ENCODE measurements around the gene MYL10.
A peak's percentile ranks its signal among the peaks of the same experiment; 100 is the strongest.
"Not testable (repeated sequence)": the region's sequence is repeated elsewhere in the genome, so short reads cannot be mapped to it uniquely, and the experiment has no call there.

MYL10 gene

DNA sequence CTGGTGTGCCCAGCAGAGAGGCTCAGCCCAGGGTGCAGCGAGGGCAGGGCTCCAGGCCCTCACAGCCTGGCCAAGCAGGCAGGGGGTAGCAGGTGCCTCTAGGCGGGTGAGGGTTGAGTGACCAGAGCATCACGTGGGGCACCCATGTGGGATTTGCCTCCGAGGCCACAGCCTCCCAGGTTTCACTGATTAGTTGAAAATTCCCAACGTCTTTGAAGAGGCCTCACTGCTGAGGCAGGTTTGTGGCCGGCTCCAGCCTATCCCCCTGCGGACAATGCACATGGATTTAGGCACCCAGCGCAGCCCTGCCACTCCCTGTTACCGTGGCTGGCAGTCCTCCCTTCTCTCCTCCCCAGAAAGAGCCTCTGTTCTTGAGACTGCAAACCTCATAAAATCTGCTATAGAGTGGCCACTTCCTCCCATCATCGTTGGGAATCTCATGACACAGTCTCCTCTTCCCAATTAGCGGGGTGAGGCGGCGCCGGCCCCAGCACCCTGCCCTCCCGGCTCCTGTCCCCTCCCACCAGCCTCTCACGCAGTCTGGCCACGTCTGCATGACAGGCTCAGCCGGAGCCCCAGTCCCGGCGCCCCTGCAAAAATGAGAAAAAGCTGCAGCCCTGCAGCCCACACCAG is 10.8 kb downstream of the MYL10 start:
- DNase-seq (ENCODE audit: low read depth): no peak

DNA sequence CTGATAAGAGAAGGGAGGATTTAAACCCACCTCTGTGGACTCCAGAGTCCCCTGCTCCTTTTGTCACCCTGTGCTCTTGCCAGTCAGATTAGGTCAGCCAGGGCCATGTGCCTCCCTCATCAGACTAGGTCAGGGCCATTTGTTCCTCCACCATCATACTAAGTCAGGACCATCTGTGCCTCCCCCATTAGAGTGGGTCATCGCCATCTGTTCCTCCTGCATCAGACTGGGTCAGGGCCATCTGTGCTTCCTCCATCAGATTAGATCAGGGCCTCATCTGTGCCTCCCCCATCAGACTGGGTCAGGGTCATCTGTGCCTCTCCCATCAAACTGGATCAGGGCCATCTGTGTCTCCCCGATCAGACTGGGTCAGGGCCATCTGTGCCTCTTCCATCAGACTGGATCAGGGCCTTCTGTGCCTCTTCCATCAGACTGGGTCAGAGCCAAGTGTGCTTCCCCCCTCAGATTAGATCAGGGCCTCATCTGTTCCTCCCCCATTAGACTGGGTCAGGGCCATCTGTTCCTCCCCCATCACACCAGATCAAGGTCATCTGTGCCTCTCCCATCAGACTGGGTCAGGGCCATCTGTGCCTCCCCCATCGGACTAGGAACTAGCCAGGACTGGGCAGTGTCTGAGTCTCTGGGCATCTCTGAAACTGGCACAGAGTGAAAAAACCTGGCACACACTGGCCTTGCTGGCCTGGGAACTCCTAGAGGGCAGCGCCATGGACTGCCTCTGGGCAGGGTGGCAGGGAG is 11.5 kb downstream of the MYL10 start:
- no peak for DNase-seq (ENCODE audit: low read depth)

DNA sequence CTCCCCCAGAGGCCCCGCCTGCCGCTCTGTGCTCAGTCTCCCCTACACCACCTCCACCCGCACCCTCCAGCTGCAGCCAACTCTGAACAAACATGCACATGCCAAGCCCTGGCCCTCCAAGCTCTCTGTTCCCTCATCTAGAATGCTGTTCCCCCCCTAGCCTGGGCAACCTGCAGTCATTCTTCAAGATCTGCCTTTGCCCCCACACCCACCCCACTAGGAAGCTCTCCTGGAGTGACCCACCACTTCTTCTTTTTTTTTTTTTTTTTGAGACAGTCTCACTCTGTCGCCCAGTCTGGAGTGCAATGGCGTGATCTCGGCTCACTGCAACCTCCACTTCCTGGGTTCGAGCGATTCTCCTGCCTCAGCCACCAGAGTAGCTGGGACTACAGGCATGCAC is 13.7 kb downstream of the MYL10 start:
- DNase-seq (ENCODE audit: low read depth): no peak

DNA sequence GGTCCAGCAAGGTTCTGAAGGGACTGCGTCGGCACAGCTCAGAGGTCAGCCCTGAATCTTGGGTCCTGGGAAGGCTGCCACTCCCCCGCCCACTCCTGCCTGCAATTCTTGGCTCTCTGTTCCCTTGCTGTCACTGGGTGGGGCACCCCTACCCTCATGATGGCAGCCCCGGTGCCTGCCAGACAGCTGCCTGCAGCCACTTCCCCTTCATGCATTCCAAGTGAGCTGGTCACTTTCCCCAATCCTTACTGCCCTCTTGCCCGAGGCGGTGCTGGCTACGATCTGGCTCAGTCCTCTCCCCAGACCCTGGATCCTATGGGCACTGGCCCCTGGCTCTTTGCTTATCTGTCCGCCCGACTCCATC is 14.2 kb downstream of the MYL10 start:
- DNase-seq (ENCODE audit: low read depth): no peak

DNA sequence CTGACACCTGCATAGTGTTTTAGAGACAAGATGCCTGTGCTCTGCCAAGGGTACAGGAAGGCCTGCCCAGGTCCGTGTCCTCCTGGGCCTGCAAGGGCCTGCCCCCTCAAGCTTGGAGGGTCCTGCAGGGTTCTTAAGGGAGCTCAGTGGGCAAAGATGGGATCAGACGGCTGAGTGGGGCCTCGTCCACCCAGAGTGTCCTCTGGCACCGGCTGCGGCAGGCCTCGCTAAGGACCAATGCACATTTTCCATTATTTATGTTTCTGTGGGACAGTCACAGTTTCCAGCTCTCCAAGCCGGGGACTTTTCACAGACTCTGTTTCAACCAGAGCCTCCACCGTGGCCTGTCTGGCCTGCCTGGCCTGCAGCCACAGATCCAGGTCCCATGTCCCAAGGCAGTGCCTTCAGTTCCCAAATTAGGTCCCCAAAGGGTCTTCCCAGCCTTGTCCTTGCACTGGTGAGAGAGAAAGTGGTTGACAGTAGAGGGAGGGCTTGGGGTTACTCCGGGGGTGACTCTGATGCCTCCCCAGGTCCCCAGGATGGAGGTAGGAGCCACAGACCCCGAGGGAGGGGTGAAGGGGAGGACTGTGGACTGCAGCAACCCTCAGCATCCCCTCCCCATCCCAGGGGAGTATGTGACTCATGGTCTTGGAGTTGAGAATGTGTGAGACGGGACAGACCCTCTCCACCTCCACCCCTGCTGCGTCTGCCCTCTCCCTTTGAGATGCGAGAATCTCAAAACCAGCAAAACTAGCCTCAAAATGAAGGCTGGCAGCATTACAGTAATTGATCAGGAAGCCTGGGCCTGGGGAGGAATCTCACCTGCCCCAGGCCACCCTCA is 14.8 kb downstream of the MYL10 start:
- DNase-seq (ENCODE audit: low read depth): no peak

DNA sequence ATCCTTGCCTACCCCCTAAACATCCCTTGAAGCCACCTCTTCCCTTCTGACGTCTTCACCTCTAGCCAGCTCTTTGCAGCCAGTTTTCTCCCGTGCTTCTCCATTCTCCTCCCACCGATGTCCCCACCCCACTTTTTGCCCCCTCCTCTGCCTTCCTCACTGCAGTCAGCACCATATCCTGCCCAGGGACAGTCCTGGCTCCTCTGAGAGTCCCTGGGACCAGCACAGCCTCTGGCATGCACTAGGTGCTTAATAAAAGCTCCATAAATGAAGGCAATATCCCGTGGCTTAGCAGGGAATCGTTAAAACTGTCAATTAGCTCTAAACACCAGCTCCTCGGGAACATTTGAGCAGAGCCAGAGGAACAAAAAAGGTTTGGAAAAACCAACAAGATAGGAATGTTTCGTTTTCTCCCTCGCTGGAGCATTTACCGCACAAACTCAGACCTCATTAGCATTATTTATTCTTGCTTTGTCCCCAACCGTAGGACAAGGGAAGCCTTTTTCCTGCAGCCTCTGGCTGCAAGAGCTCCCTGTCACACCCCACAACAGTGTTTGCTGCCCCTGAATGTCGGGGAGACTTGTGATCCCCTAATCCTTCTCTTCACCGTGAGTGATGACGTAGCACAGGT is 16.1 kb downstream of the MYL10 start:
- no peak for DNase-seq (ENCODE audit: low read depth)

DNA sequence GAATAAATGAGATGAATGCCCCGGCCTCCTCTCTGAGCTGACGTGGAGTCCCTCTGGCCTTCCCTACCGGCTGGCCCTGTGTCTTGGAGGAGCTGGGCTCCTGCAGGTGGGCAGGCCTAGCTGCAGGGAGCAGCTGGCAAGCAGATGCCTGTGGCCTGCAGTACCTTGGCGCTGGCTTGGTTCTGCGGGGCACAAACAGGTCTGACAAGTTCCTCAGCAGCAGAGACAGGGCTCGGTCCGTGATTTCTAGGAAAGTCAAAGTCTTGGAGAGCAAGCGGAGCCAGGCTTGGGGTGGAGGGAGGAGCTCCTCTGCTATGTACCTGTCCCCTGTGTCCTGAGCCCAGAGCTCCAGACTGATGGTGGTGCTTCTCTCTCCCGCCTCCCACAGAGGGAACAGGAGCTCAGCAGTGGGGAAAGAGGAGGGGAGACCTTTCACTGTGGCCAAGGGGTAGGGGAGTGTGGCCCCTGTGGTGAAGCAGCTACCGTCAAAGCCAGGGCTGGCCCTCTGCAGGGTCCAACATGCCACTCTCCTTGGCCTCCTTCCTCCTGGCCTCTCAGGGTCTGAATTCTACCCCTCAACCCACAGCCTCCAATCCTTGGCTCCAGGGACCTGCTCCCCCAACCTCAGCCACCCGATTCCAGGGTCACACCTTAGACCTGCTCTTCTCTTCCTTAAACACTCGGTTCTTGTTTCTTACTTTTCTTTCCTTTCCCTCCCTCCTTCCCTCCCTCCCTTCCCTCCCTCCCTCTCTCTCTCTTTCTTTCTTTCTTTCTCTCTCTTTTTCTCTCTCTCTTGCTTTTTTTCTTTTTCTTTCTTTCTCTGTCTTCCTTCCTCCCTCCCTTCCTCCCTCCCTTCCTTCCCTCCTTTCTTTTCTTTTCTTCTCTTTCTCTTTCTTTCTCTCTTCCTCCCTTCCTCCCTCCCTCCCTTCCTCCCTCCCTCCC is 20.1 kb downstream of the MYL10 start:
- DNase-seq (ENCODE audit: low read depth): no peak

DNA sequence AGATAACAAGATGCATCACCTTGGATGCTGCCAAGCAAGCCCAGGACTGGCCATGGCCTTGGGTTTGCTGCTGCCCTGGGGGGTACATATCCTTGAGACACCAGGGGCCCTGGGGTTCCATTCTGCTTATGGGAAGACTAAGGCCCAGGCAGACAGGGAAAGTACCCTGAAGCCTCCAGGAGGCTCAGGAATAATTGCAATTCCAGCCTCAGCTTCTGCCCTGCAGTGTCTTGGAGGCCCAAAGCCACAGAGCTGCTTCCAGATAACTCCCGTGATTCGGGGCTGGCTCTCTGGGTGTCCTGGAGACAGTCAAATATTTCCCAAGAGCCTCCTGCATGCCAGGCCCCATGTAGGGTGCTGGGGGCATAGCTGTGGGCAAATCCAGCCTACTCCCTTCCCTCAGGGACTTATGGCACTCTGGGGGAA is 22.6 kb downstream of the MYL10 start:
- no peak for DNase-seq (ENCODE audit: low read depth)

DNA sequence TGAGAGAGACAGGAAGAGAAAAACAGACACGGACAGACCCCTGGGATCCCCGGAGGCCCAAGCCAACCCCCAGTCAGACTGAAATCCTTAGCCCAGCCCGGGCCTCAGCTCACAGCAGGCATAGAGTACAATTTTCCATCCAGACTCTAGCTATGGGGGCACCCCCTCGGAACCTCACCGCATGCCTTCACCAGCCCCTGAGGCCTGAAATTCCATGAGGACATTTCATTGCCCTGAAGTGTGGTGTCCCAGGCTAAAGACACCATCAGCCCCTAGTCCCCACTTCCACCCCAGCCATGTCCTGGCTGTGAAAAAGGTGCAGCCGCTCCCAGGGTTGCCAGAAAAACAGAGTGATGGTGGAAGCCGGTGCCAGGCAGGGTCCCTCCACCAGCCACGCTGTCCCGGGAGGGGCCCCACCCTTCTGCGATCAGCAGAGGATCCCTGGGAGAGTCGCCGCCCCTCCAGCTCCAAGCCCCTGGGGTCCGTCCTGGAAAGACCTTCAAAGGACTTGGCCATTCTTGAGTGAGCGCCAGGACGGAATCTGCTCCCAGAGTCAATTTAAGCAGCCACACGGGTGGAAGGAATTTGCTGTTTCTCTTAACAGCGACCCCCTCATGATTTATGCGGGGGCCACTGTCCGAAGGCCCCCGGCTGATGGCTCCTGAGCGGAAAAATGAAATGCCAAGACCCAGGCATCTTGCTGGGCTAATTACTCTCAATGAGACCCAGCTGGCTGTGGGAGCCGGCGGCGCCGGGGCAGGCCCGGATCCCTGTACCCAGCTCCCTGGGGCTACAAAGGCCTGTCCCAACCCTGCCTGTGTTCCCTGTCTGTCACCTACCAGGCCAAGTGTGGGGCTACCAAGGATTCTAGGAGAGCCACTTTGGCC is 23.2 kb downstream of the MYL10 start:
- DNase-seq (ENCODE audit: low read depth): no peak

DNA sequence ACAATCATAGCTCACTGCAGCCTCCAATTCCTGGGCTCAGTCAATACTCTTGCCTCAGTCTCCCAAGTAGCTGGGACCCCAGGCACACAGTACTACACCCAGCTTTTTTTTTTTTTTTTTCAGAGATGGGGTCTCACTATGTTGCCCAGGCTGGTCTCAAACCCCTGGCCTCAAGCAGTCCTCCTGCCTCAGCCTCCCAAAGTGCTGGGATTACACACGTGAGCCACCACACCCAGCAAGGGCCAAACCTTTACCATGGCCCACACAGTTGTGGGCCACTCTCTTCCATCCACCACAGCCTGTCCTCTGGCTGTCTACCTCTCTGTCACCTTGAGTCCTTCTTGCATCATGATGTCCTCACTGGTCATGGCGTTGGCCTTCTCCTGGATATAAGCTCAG is 24.2 kb downstream of the MYL10 start:
- not testable (repeated sequence) for DNase-seq (ENCODE audit: low read depth)

DNA sequence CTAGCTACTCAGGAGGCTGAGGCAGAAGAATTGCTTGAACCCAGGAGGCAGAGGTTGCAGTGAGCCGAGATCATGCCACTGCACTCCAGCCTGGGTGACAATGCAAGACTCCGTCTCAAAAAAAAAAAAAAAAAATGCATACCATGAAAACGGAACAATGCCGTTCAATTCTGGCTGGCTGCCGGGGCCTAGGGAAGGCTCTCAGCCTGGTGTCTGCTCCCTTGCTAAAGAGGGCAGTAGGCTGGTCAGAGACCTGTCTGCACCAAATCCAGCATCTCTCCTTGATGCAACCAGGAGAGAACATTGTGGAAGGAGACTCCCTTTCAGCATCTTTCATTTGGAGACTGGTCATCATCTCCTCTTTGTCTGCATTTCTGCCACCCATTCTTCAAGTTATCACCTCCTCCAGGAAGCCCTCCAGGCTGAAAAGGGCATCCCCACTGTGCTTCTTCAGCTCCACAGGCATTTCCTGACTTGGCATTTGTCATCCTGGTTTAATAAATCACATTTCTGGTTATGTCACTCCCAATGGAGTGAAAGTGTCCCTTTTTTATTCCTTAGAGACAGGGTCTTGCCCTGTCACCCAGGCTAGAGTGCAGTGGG is 24.7 kb downstream of the MYL10 start:
- no peak for DNase-seq (ENCODE audit: low read depth)

DNA sequence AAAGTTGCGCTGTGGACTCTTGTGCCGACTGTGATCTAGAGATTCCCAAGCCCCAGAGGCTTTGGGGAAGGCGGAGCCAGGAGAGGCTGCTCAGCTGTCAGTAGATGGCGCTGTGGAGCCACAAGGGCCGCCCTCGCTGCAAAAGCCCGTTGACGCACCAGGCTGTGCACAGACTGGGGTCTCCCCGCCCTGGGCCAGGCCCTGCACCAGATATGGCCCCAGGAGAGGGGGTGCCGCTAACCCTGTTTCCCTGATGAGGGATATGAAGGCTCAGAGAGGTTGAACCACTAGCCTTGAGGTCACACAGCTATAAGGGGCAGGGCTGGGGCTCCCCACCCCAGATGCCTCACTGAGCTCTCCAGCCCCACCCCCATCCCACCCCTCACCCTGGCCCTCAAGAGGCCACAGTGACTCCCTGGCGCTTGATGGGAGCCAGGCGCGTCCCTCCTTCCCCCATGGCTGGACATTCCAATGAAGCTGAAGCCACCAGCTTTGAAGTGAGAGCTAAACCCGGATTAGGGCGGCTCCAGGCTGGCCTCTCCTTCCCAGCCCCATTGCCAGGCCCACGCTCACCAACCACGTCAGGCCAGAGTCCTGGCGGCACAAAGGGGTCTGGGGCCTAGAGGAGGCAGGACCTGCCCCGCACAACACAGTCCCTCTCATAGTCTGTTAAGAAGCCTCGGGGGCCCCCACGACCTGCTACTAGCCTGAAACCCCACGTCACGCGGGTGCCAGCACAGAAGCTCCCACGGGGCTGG is 26.4 kb downstream of the MYL10 start:
- DNase-seq (ENCODE audit: low read depth): peak; percentile 55

DNA sequence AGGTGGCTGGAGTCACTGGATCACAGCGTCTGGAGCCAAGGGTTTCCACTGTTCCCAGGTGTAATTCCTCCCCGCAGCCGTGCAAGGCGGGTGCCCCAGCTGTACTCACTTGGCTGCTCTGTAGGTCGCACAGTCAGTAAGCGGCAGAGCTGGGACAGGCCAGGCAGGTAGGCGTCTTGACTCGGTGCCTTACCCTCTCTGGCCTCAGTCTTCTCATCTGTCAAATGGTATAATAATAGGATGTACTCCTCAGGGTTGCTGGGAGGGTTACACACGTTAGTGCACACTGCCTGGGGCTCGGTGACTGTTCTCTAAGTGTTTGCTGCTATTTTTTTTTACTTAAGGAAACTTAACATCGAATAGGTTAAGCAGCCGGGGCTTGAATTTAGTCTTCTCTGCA is 27.0 kb downstream of the MYL10 start:
- DNase-seq (ENCODE audit: low read depth): no peak

DNA sequence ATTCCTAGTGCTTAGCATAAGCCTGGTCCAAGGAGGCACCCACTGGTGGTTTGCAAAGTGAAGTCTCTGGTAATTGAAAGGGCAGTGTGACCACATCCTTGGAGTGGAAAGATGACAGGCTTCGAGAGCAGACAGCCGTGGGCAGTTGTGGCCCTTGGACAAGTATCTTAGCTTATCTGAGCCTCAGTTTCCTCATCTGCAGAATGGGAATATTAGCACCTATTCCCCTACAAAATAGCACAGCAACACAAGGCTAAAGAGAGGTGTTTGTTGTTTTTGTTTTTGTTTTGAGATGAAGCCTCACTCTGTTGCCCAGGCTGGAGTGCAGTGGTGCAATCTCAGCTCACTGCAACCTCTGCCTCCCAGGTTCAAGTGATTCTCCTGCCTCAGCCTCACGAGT is 29.3 kb downstream of the MYL10 start:
- DNase-seq (ENCODE audit: low read depth): no peak

DNA sequence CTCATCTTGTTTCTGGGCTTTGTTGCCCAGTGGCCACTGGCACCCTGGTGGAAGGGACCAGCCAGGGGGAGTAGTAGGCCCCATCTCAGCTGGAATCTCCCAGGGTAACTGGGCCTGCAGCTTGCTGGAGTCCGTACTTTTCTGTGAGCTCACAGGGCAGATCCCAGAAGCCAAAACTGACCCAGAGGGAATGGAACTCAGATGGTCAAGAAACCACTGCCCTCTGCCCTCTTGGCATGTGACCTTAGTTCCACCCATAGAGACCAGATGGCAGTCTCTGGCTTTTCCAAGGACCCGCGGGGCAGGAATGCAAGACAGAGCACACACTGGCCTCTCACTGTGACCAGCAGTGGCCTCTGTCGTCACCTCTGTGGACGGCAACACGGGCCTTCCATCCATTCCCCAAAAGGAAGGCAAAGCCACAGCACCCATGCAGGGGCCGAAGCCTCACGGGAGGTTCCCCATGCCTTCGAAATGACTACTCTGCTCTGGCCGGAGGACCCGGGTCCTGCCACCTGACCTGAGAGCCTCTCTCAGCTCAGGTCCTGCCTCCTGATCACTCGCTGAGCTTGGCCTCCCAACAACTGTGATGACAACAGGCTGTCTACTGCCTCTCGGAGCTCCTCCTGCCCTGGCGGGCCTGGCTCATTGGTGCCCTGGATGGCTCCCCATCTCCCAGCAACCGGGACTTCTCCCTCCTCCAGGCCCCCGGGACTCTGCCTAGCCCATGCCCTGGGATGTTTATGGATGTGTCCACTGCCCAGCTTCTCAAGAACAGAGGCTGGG is 29.9 kb downstream of the MYL10 start:
- DNase-seq (ENCODE audit: low read depth): no peak

DNA sequence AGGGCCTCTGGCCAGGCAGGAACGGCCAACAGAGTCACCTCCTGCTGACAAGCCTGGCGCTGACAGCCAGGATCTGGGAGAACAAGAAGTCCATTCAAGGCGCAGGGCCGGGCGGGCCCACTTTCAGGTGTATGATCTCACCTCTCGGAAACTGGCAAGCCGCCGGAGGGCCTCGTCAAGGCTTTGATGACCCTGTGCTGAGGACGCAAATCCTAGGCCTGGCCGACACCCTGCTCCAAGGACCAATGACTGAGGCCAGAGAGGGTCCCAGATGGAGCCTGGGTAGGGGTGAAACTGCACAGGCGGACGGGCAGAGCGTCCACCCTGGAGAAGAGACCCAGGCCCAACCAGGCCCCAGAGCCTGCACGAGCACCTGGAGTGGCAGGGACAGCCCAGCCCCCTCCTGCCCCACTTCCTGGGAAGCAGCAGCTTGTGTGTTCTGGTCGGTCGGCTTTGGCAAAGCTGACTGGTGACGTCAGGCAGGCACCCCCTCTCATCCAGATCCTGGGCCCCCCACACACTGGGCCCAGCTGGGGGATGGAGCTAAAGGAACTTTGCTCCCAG is 30.6 kb downstream of the MYL10 start:
- DNase-seq (ENCODE audit: low read depth): no peak

DNA sequence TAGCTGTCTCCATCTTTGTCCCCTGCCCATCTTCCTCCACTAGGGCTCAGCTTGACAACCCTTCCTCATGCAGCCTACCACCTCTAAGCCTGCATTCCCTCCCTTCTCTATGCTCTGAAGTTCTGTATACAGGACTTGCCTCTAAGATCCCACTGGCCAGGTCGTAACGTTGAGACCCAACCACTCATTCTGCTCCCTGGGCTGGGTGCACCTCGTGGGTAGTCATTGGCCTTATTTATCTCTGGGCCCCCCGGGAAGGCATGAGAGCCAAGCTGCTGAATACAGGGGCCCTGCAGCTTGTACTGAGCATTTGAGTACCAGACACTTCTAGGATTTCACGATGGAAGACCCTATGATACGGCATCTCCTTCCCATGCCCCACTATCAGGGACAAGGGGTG is 31.2 kb downstream of the MYL10 start:
- DNase-seq (ENCODE audit: low read depth): no peak

DNA sequence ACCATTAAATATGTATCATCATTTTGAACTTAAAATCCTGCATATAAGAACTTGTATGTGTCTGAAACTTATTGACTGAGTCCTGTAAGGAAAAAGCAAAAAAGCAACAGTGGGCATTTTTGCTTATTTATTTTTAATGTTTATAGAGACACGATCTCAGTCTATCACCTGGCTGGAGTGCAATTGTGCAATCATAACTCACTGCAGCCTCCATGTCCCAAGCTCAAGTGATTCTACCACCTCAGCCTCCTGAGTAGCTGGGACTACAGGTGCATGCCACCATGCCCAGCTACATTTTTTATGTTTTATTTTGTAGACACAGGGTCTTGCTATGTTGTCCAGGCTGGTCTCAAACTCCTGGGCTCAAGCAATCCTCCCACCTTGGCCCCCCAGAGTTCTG is 32.2 kb downstream of the MYL10 start:
- DNase-seq (ENCODE audit: low read depth): no peak

Data from stimulated activated CD8-positive, alpha-beta memory T cell treated with anti-CD3 and anti-CD28 coated beads, Interleukin-4, amount 100 ng/mL, for 24 hours (primary cell).